Esophagus (tissue), 2 donors: ENCODE measurements around the gene TLCD2. TPM values are rescaled to one million over a fixed set of nuclear protein-coding genes. Genes with fewer than 3 reads are reported as not detected.
"Not testable (repeated sequence)": the region's sequence is repeated elsewhere in the genome, so short reads cannot be mapped to it uniquely, and the experiment has no call there.

Experiments
- H3K27ac ChIP-seq, 2 donors: one replicate each; pipeline ENCODE4 v1.5.1; 2013; ENCODE audit warnings: low read depth in 2 of 2, mild to moderate bottlenecking in 2 of 2, inconsistent platforms in 1 of 2, low read length in 1 of 2, moderate library complexity in 1 of 2
- H3K27me3 ChIP-seq, 2 donors: one replicate each; pipeline ENCODE4 v1.6.1; 2013; ENCODE audit warnings: low read length in 2 of 2, control low read depth in 1 of 2, mild to moderate bottlenecking in 1 of 2; ENCODE audit not compliant: insufficient read depth in 2 of 2, control insufficient read depth in 1 of 2
- H3K36me3 ChIP-seq, 2 donors: one replicate each; pipeline ENCODE4 v1.6.1; 2013; ENCODE audit warnings: low read length in 1 of 2; ENCODE audit not compliant: control insufficient read depth in 2 of 2, insufficient read depth in 2 of 2
- H3K4me1 ChIP-seq, 2 donors: one replicate each; pipeline ENCODE4 v1.6.1; 2013; ENCODE audit warnings: low read length in 1 of 2; ENCODE audit not compliant: control insufficient read depth in 2 of 2, insufficient read depth in 2 of 2
- H3K4me3 ChIP-seq, 2 donors: one replicate each; pipeline ENCODE4 v1.5.1; 2013; ENCODE audit warnings: low read length in 2 of 2, mild to moderate bottlenecking in 2 of 2, low read depth in 1 of 2, moderate library complexity in 1 of 2
- H3K9me3 ChIP-seq, 2 donors: one replicate each; pipeline ENCODE4 v1.6.1; 2013; ENCODE audit warnings: mild to moderate bottlenecking in 2 of 2, low read depth in 1 of 2, low read length in 1 of 2, moderate library complexity in 1 of 2; ENCODE audit not compliant: control insufficient read depth in 2 of 2, insufficient read depth in 1 of 2
- WGBS, 2 donors: extraction: QIAGEN DNeasy Blood & Tissue Kit; methylation state at CpG; one replicate each; pipeline ENCODE4 v1.1.7; 2013; 5-methylcytosine and 5-hydroxymethylcytosine counted together
- polyA plus RNA-seq, 2 donors: library from polyadenylated mRNA; stranded (reverse); fragments of 200-250 nt; gene quantifications; one replicate each; pipeline ENCODE4 v1.2.3, GENCODE V29; 2013
- donor health status: healthy with polysubstance abuse.
- donor health status: Bipolar disorder and iron deficiency.

TLCD2 gene
- polyA plus RNA-seq, 2 donors: 3.6 to 3.8 TPM

- H3K9me3 ChIP-seq: no peaks in the 10 kb centered on the region
- H3K27ac ChIP-seq: no peak overlapping the region
- 83 to 93% methylated on average over 8 of the region's 8 CpGs for WGBS, 2 donors
- no peak overlapping the region for H3K4me3 ChIP-seq
- H3K36me3 ChIP-seq: peaks cover 6 to 10% of the 10 kb centered on the region in 2 donors
- H3K4me1 ChIP-seq: peaks cover 3 to 9% of the 10 kb centered on the region in 2 donors
- H3K27me3 ChIP-seq: no peaks in the 10 kb centered on the region
These were observed 2.1 kb upstream of the TLCD2 start for GRCh38 chr17:1712271-1712670.

- Histone ChIP-seq H3K9me3 (no peaks in the 10 kb centered on the region), H3K4me1 (peaks cover 3 to 9% of the 10 kb centered on the region in 2 donors), H3K27me3 (no peaks in the 10 kb centered on the region), H3K27ac (no peak overlapping the region), H3K4me3 (no peak overlapping the region), H3K36me3 (peaks cover 6 to 10% of the 10 kb centered on the region in 2 donors)
- 79 to 83% methylated on average over 4 of the region's 4 CpGs for WGBS, 2 donors
These were observed 1.6 kb upstream of the TLCD2 start for GRCh38 chr17:1711804-1712203.

- peak overlapping the region; percentile 85 to 94 for H3K27ac ChIP-seq
- peaks cover 3 to 9% of the 10 kb centered on the region in 2 donors for H3K4me1 ChIP-seq
- H3K4me3 ChIP-seq: peak overlapping the region; percentile 54 to 73
- WGBS, 2 donors: 29 to 33% methylated on average over 14 of the region's 14 CpGs
- H3K27me3 ChIP-seq: no peaks in the 10 kb centered on the region
- H3K36me3 ChIP-seq: peaks cover 6 to 10% of the 10 kb centered on the region in 2 donors
- no peaks in the 10 kb centered on the region for H3K9me3 ChIP-seq
These were observed 803 bp upstream of the TLCD2 start for GRCh38 chr17:1710807-1711553.

GRCh38 chr17:1709403-1709951, 700 bp downstream of the TLCD2 start:
- Histone ChIP-seq H3K27me3 (no peaks in the 10 kb centered on the region), H3K27ac (peak overlapping the region in 1 of 2 donors; percentile 85), H3K4me3 (peak overlapping the region; percentile 54 to 73), H3K36me3 (peaks cover 6 to 10% of the 10 kb centered on the region in 2 donors), H3K4me1 (peaks cover 3 to 9% of the 10 kb centered on the region in 2 donors), H3K9me3 (no peaks in the 10 kb centered on the region)
- 6 to 8% methylated on average over 15 to 16 of the region's 16 CpGs for WGBS, 2 donors

GRCh38 chr17:1708791-1709346, 1.3 kb downstream of the TLCD2 start:
- H3K36me3 ChIP-seq: peaks cover 6 to 10% of the 10 kb centered on the region in 2 donors
- H3K4me1 ChIP-seq, H3K4me3 ChIP-seq, H3K27me3 ChIP-seq, H3K9me3 ChIP-seq, H3K27ac ChIP-seq: not testable (repeated sequence)
- WGBS, 2 donors: 86 to 89% methylated on average over 10 of the region's 10 CpGs

- peaks cover 0 to under 1% of the 10 kb centered on the region in 2 donors for H3K36me3 ChIP-seq
- no peaks in the 10 kb centered on the region for H3K27me3 ChIP-seq
- H3K4me3 ChIP-seq: no peak overlapping the region
- WGBS, 2 donors: 91% methylated on average over 5 of the region's 5 CpGs
- peaks cover 0 to 4% of the 10 kb centered on the region in 2 donors for H3K4me1 ChIP-seq
- no peaks in the 10 kb centered on the region for H3K9me3 ChIP-seq
- H3K27ac ChIP-seq: no peak overlapping the region
These were observed 3.1 kb downstream of the TLCD2 start for GRCh38 chr17:1707107-1707506.

- no peaks in the 10 kb centered on the region for H3K36me3 ChIP-seq
- no peak overlapping the region for H3K4me3 ChIP-seq
- peaks cover 0 to 2% of the 10 kb centered on the region in 2 donors for H3K4me1 ChIP-seq
- no peaks in the 10 kb centered on the region for H3K9me3 ChIP-seq
- no peaks in the 10 kb centered on the region for H3K27me3 ChIP-seq
- 85 to 87% methylated on average over 7 of the region's 7 CpGs for WGBS, 2 donors
- no peak overlapping the region for H3K27ac ChIP-seq
These were observed 5.2 kb downstream of the TLCD2 start for GRCh38 chr17:1705004-1705403.

GRCh38 chr17:1703063-1703462, 7.1 kb downstream of the TLCD2 start:
- WGBS, 2 donors: 52 to 57% methylated on average over 4 of the region's 4 CpGs
- Histone ChIP-seq H3K27me3 (no peaks in the 10 kb centered on the region), H3K4me1 (no peaks in the 10 kb centered on the region), H3K36me3 (no peaks in the 10 kb centered on the region), H3K27ac (no peak overlapping the region), H3K9me3 (no peaks in the 10 kb centered on the region), H3K4me3 (no peak overlapping the region)

GRCh38 chr17:1699891-1700290, 10.3 kb downstream of the TLCD2 start:
- not testable (repeated sequence) for H3K27me3 ChIP-seq, H3K4me1 ChIP-seq

More at GRCh38 chr17:1699891-1700290, 10.3 kb downstream of the TLCD2 start:
- not testable (repeated sequence) for H3K9me3 ChIP-seq, H3K27ac ChIP-seq, H3K36me3 ChIP-seq, H3K4me3 ChIP-seq
- 82 to 86% methylated on average over 5 of the region's 5 CpGs for WGBS, 2 donors
